Loucy (cell line): ENCODE results near the gene SNRNP70.

ENCODE experiments used
- H2AFZ ChIP-seq: fragments of 200-600 bp; sonication (generic); 2 replicates; pipeline ENCODE4 v1.6.0; 2016; ENCODE audit warnings: antibody characterized with exemption, mild to moderate bottlenecking, low read length, moderate library complexity
- H3F3A ChIP-seq: fragments of 200-600 bp; 2 replicates; pipeline ENCODE4 v1.6.0; 2016; ENCODE audit warnings: antibody characterized with exemption, low read depth, mild to moderate bottlenecking
- H3K27me3 ChIP-seq: fragments of 200-600 bp; sonication (generic); 2 replicates; pipeline ENCODE4 v1.6.1; 2014; ENCODE audit warnings: low read length, mild to moderate bottlenecking; ENCODE audit not compliant: insufficient read depth, poor library complexity, severe bottlenecking
- H3K36me3 ChIP-seq: fragments of 200-600 bp; sonication (generic); 2 replicates; pipeline ENCODE4 v1.6.1; 2016; ENCODE audit warnings: low read length; ENCODE audit not compliant: insufficient read depth
- H3K4me1 ChIP-seq: fragments of 200-600 bp; sonication (generic); 2 replicates; pipeline ENCODE4 v1.5.1; 2014; ENCODE audit warnings: low read length, mild to moderate bottlenecking; ENCODE audit not compliant: insufficient read depth, poor library complexity, severe bottlenecking
- H3K4me2 ChIP-seq: fragments of 200-600 bp; sonication (generic); 2 replicates; pipeline ENCODE4 v1.6.0; 2014; ENCODE audit warnings: antibody characterized with exemption, low read length, low read depth, mild to moderate bottlenecking; ENCODE audit not compliant: poor library complexity, severe bottlenecking
- H3K4me3 ChIP-seq: fragments of 200-600 bp; sonication (generic); 2 replicates; pipeline ENCODE4 v1.5.1; 2014; ENCODE audit warnings: low read length, mild to moderate bottlenecking, mixed read lengths; ENCODE audit not compliant: poor library complexity, severe bottlenecking
- H3K79me2 ChIP-seq: fragments of 200-600 bp; sonication (generic); 2 replicates; pipeline ENCODE4 v1.6.1; 2014; ENCODE audit warnings: low read length; ENCODE audit not compliant: insufficient read depth
- H3K9ac ChIP-seq: fragments of 200-600 bp; sonication (generic); 2 replicates; pipeline ENCODE4 v1.6.0; 2014; ENCODE audit warnings: mild to moderate bottlenecking, low read depth, low read length, moderate library complexity; ENCODE audit not compliant: poor library complexity, severe bottlenecking
- H3K9me2 ChIP-seq: fragments of 200-600 bp; sonication (generic); replicated peaks from 2 replicates; pipeline ENCODE4 v1.6.1; 2016; ENCODE audit warnings: low read depth, low read length, mixed read lengths
- H3K9me3 ChIP-seq: fragments of 200-600 bp; sonication (generic); 2 replicates; pipeline ENCODE4 v1.6.1; 2014; ENCODE audit warnings: mild to moderate bottlenecking, antibody characterized with exemption, low read length, low read depth; ENCODE audit not compliant: insufficient read depth
- H4K20me1 ChIP-seq: fragments of 200-600 bp; sonication (generic); 2 replicates; pipeline ENCODE4 v1.6.0; 2014; ENCODE audit warnings: antibody characterized with exemption, low read length, mild to moderate bottlenecking; ENCODE audit not compliant: insufficient read depth, poor library complexity, severe bottlenecking
- EZH2phosphoT487 ChIP-seq: fragments of 200-600 bp; IDR thresholded peaks from 2 replicates; pipeline ENCODE4 v1.6.1; 2018; ENCODE audit warnings: antibody characterized with exemption, mild to moderate bottlenecking, moderate library complexity, borderline replicate concordance
- TF ChIP-seq, protein P1 (sequence below): fragments of 200-600 bp; sonication (generic); conservative IDR thresholded peaks from 2 replicates; pipeline ENCODE4 v1.5.1; 2014; ENCODE audit warnings: mild to moderate bottlenecking, antibody characterized with exemption, low read length

SNRNP70 gene

DNA sequence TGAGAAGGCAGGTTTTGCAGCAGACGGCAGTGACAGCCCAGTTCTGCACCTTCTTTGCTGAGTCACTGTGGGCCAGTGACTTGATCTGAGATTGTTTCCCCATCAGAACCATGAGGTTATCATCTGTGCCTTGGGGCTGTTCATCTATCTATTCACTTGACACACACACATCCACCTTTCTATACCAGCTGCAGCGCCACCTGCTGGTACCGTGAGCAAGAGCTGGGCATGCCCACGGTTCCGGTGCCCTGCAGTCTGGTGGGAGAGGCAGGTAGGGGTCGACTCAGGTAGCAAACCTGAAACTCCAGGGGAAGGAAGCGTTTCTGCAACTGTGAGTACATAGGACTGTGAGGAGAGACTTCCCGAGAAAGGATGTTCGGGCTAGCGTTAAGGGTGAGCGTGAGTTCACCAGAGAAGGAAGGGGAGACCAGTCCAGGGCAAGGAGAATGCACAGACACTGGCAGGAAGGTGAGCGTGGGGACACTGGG lies 21.4 kb downstream of the SNRNP70 start:
- peaks cover 79% of the 10 kb centered on the region; the same call in 1 of the 2 replicates for H3K36me3 ChIP-seq
- H3K9ac ChIP-seq = no peak overlapping the region
- peaks cover 12% of the 10 kb centered on the region; the same call in 1 of the 2 replicates for H3F3A ChIP-seq
- peaks cover 3% of the 10 kb centered on the region; the same call in 1 of the 2 replicates for H3K79me2 ChIP-seq
- no peak overlapping the region for H3K4me3 ChIP-seq
- H4K20me1 ChIP-seq = peaks cover 27% of the 10 kb centered on the region
- H3K27me3 ChIP-seq = no peaks in the 10 kb centered on the region
- TF ChIP-seq, protein P1, sequence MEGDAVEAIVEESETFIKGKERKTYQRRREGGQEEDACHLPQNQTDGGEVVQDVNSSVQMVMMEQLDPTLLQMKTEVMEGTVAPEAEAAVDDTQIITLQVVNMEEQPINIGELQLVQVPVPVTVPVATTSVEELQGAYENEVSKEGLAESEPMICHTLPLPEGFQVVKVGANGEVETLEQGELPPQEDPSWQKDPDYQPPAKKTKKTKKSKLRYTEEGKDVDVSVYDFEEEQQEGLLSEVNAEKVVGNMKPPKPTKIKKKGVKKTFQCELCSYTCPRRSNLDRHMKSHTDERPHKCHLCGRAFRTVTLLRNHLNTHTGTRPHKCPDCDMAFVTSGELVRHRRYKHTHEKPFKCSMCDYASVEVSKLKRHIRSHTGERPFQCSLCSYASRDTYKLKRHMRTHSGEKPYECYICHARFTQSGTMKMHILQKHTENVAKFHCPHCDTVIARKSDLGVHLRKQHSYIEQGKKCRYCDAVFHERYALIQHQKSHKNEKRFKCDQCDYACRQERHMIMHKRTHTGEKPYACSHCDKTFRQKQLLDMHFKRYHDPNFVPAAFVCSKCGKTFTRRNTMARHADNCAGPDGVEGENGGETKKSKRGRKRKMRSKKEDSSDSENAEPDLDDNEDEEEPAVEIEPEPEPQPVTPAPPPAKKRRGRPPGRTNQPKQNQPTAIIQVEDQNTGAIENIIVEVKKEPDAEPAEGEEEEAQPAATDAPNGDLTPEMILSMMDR = peak; percentile 95
- no peak for TF ChIP-seq EZH2phosphoT487
- no peaks in the 10 kb centered on the region for H3K4me1 ChIP-seq
- no peak overlapping the region for H2AFZ ChIP-seq
- H3K4me2 ChIP-seq = no peak overlapping the region
- no peaks in the 10 kb centered on the region for H3K9me2 ChIP-seq
- H3K9me3 ChIP-seq = no peaks in the 10 kb centered on the region

DNA sequence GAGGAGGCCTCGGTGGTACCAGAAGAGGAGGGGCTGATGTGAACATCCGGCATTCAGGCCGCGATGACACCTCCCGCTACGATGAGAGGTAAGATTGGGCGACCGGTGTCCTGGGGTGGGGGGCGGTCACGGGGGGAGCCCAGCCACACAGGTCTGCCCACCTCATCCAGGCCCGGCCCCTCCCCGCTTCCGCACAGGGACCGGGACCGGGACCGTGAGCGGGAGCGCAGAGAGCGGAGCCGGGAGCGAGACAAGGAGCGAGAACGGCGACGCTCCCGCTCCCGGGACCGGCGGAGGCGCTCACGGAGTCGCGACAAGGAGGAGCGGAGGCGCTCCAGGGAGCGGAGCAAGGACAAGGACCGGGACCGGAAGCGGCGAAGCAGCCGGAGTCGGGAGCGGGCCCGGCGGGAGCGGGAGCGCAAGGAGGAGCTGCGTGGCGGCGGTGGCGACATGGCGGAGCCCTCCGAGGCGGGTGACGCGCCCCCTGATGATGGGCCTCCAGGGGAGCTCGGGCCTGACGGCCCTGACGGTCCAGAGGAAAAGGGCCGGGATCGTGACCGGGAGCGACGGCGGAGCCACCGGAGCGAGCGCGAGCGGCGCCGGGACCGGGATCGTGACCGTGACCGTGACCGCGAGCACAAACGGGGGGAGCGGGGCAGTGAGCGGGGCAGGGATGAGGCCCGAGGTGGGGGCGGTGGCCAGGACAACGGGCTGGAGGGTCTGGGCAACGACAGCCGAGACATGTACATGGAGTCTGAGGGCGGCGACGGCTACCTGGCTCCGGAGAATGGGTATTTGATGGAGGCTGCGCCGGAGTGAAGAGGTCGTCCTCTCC lies 22.6 kb downstream of the SNRNP70 start:
- Histone ChIP-seq H3F3A (peaks cover 12% of the 10 kb centered on the region; the same call in 1 of the 2 replicates), H3K27me3 (no peaks in the 10 kb centered on the region), H3K4me1 (no peaks in the 10 kb centered on the region), H2AFZ (no peak overlapping the region), H4K20me1 (peaks cover 22% of the 10 kb centered on the region), H3K79me2 (peaks cover 3% of the 10 kb centered on the region; the same call in 1 of the 2 replicates), H3K4me3 (no peak overlapping the region), H3K36me3 (peaks cover 70% of the 10 kb centered on the region; the same call in 1 of the 2 replicates), H3K4me2 (no peak overlapping the region), H3K9me3 (no peaks in the 10 kb centered on the region), H3K9ac (no peak overlapping the region), H3K9me2 (no peaks in the 10 kb centered on the region)
- no peak for TF ChIP-seq EZH2phosphoT487

- Histone ChIP-seq H3F3A (peaks cover 12% of the 10 kb centered on the region; the same call in 1 of the 2 replicates), H3K27me3 (no peaks in the 10 kb centered on the region), H3K4me2 (no peak overlapping the region), H3K4me3 (no peak overlapping the region), H3K9me3 (no peaks in the 10 kb centered on the region), H4K20me1 (peaks cover 14% of the 10 kb centered on the region), H3K36me3 (peaks cover 59% of the 10 kb centered on the region; the same call in 1 of the 2 replicates), H3K9me2 (no peaks in the 10 kb centered on the region), H3K4me1 (peaks cover 4% of the 10 kb centered on the region), H3K79me2 (no peaks in the 10 kb centered on the region), H2AFZ (no peak overlapping the region), H3K9ac (no peak overlapping the region)
- no peak for TF ChIP-seq EZH2phosphoT487
- TF ChIP-seq, protein P1 = no peak
Measured at GRCh38 chr19:49109051-49109450, 23.8 kb downstream of the SNRNP70 start.
